Muscle layer of colon (tissue), 2 donors: ENCODE measurements around the gene CTIF.

ENCODE experiments used
- H3K27ac ChIP-seq: one replicate; pipeline ENCODE4 v1.7.0; 2013; ENCODE audit warnings: low read depth, mild to moderate bottlenecking, low read length, moderate library complexity
- H3K27me3 ChIP-seq, 2 donors: one replicate each; pipeline ENCODE4 v1.7.0; 2013; ENCODE audit warnings: low read length in 2 of 2, mild to moderate bottlenecking in 2 of 2; ENCODE audit not compliant: insufficient read depth in 2 of 2, control insufficient read depth in 1 of 2
- H3K36me3 ChIP-seq: one replicate; pipeline ENCODE4 v1.7.0; 2013; ENCODE audit warnings: mild to moderate bottlenecking, low read length; ENCODE audit not compliant: insufficient read depth
- H3K4me1 ChIP-seq: one replicate; pipeline ENCODE4 v1.7.0; 2013; ENCODE audit warnings: mild to moderate bottlenecking, low read length; ENCODE audit not compliant: insufficient read depth
- H3K4me3 ChIP-seq, 2 donors: one replicate each; pipeline ENCODE4 v1.7.0; 2013; ENCODE audit warnings: low read length in 2 of 2, low read depth in 1 of 2, mild to moderate bottlenecking in 1 of 2, moderate library complexity in 1 of 2
- H3K9ac ChIP-seq: one replicate; pipeline ENCODE4 v1.7.0; 2013; ENCODE audit warnings: low read length
- H3K9me3 ChIP-seq: one replicate; pipeline ENCODE4 v1.7.0; 2013; ENCODE audit warnings: mild to moderate bottlenecking, low read length
- donor health status: abdominal sarcoma.
- donor health status: Adenocarcinoma of cecum.

The CTIF gene

GRCh38 chr18:48689548-48689947, 150.7 kb downstream of the CTIF start:
- Histone ChIP-seq H3K27ac (no peak overlapping the region), H3K4me1 (no peaks in the 10 kb centered on the region), H3K27me3 (no peaks in the 10 kb centered on the region), H3K36me3 (peaks cover 10% of the 10 kb centered on the region), H3K9me3 (no peaks in the 10 kb centered on the region), H3K9ac (no peak overlapping the region), H3K4me3 (no peak overlapping the region)

GRCh38 chr18:48690494-48690893, 151.7 kb downstream of the CTIF start:
- H3K4me3 ChIP-seq = no peak overlapping the region
- H3K9ac ChIP-seq = no peak overlapping the region
- peaks cover 10% of the 10 kb centered on the region for H3K36me3 ChIP-seq
- no peaks in the 10 kb centered on the region for H3K4me1 ChIP-seq
- H3K27ac ChIP-seq = no peak overlapping the region
- H3K9me3 ChIP-seq = no peaks in the 10 kb centered on the region
- H3K27me3 ChIP-seq = no peaks in the 10 kb centered on the region

- H3K27ac ChIP-seq = no peak overlapping the region
- H3K4me1 ChIP-seq = no peaks in the 10 kb centered on the region
- H3K9ac ChIP-seq = no peak overlapping the region
- no peaks in the 10 kb centered on the region for H3K27me3 ChIP-seq
- H3K36me3 ChIP-seq = peaks cover 7% of the 10 kb centered on the region
- H3K9me3 ChIP-seq = no peaks in the 10 kb centered on the region
- H3K4me3 ChIP-seq = no peak overlapping the region
These were observed 154.2 kb downstream of the CTIF start for GRCh38 chr18:48693006-48693405.

- Histone ChIP-seq H3K9ac (no peak overlapping the region), H3K27ac (no peak overlapping the region), H3K4me1 (no peaks in the 10 kb centered on the region), H3K27me3 (no peaks in the 10 kb centered on the region), H3K4me3 (no peak overlapping the region), H3K9me3 (no peaks in the 10 kb centered on the region), H3K36me3 (no peaks in the 10 kb centered on the region)
These were observed 154.9 kb downstream of the CTIF start for GRCh38 chr18:48693625-48694262.

- Histone ChIP-seq H3K9me3 (no peaks in the 10 kb centered on the region), H3K4me1 (no peaks in the 10 kb centered on the region), H3K27ac (no peak overlapping the region), H3K9ac (no peak overlapping the region), H3K4me3 (no peak overlapping the region), H3K36me3 (no peaks in the 10 kb centered on the region), H3K27me3 (no peaks in the 10 kb centered on the region)
These were observed 155.5 kb downstream of the CTIF start for GRCh38 chr18:48694295-48694694.

GRCh38 chr18:48695671-48696070, 156.8 kb downstream of the CTIF start:
- H3K9me3 ChIP-seq = no peaks in the 10 kb centered on the region
- no peaks in the 10 kb centered on the region for H3K36me3 ChIP-seq
- no peak overlapping the region for H3K9ac ChIP-seq
- H3K27ac ChIP-seq = no peak overlapping the region
- H3K4me3 ChIP-seq = no peak overlapping the region
- no peaks in the 10 kb centered on the region for H3K27me3 ChIP-seq
- H3K4me1 ChIP-seq = no peaks in the 10 kb centered on the region

GRCh38 chr18:48696218-48696617, 157.4 kb downstream of the CTIF start:
- Histone ChIP-seq H3K9ac (no peak overlapping the region), H3K36me3 (no peaks in the 10 kb centered on the region), H3K4me1 (no peaks in the 10 kb centered on the region), H3K27ac (no peak overlapping the region), H3K4me3 (no peak overlapping the region), H3K9me3 (no peaks in the 10 kb centered on the region), H3K27me3 (no peaks in the 10 kb centered on the region)

GRCh38 chr18:48697441-48697840, 158.6 kb downstream of the CTIF start:
- no peaks in the 10 kb centered on the region for H3K9me3 ChIP-seq
- no peak overlapping the region for H3K27ac ChIP-seq
- H3K4me3 ChIP-seq = no peak overlapping the region
- no peaks in the 10 kb centered on the region for H3K36me3 ChIP-seq
- H3K27me3 ChIP-seq = no peaks in the 10 kb centered on the region
- no peak overlapping the region for H3K9ac ChIP-seq
- H3K4me1 ChIP-seq = no peaks in the 10 kb centered on the region

GRCh38 chr18:48698707-48699106, 159.9 kb downstream of the CTIF start:
- H3K4me1 ChIP-seq = no peaks in the 10 kb centered on the region
- H3K9ac ChIP-seq = no peak overlapping the region
- no peaks in the 10 kb centered on the region for H3K27me3 ChIP-seq
- no peaks in the 10 kb centered on the region for H3K36me3 ChIP-seq
- H3K27ac ChIP-seq = no peak overlapping the region
- no peaks in the 10 kb centered on the region for H3K9me3 ChIP-seq
- H3K4me3 ChIP-seq = no peak overlapping the region

- Histone ChIP-seq H3K4me3 (no peak overlapping the region), H3K9me3 (no peaks in the 10 kb centered on the region), H3K27me3 (no peaks in the 10 kb centered on the region)
These were observed 160.9 kb downstream of the CTIF start for GRCh38 chr18:48699761-48700160.

GRCh38 chr18:48700446-48700845, 161.6 kb downstream of the CTIF start:
- no peak overlapping the region for H3K4me3 ChIP-seq
- H3K36me3 ChIP-seq = no peaks in the 10 kb centered on the region
- H3K9ac ChIP-seq = no peak overlapping the region
- no peaks in the 10 kb centered on the region for H3K4me1 ChIP-seq
- no peaks in the 10 kb centered on the region for H3K9me3 ChIP-seq
- H3K27me3 ChIP-seq = no peaks in the 10 kb centered on the region
- no peak overlapping the region for H3K27ac ChIP-seq

More at GRCh38 chr18:48699761-48700160, 160.9 kb downstream of the CTIF start:
- H3K4me1 ChIP-seq = no peaks in the 10 kb centered on the region
- no peak overlapping the region for H3K27ac ChIP-seq
- no peak overlapping the region for H3K9ac ChIP-seq
- no peaks in the 10 kb centered on the region for H3K36me3 ChIP-seq

- Histone ChIP-seq H3K4me1 (no peaks in the 10 kb centered on the region), H3K9me3 (no peaks in the 10 kb centered on the region), H3K36me3 (no peaks in the 10 kb centered on the region), H3K4me3 (no peak overlapping the region), H3K27ac (no peak overlapping the region), H3K27me3 (no peaks in the 10 kb centered on the region), H3K9ac (no peak overlapping the region)
These were observed 163.7 kb downstream of the CTIF start for GRCh38 chr18:48702346-48703027.
